Esophagus muscularis mucosa (tissue), 4 donors: ENCODE measurements around the gene NNT. TPM values are rescaled to one million over a fixed set of nuclear protein-coding genes. Genes with fewer than 3 reads are reported as not detected.

Experiments
- DNase-seq: peaks from one replicate; pipeline ENCODE4 v3.0.0-alpha.2; 2017; ENCODE audit errors: extremely low spot score
- H3K27ac ChIP-seq, 4 donors: fragments of 200-600 bp; sonication (generic); replicated peaks in 1 of 4; 1 replicate in 3 of 4; 2 replicates in 1 of 4; pipeline ENCODE4 v1.5.1; 2016 to 2019; ENCODE audit warnings: mild to moderate bottlenecking in 1 of 4
- H3K27me3 ChIP-seq, 4 donors: fragments of 200-600 bp; sonication (generic); one replicate each; pipeline versions ENCODE4 v1.5.1 to v1.6.0; 2016 to 2019
- H3K36me3 ChIP-seq, 4 donors: fragments of 200-600 bp; sonication (generic); one replicate each; pipeline ENCODE4 v1.5.1; 2016 to 2019
- H3K4me1 ChIP-seq, 4 donors: fragments of 200-600 bp; sonication (generic); one replicate each; pipeline ENCODE4 v1.5.1; 2016 to 2019
- H3K4me3 ChIP-seq, 4 donors: fragments of 200-600 bp; sonication (generic); 1 replicate in 2 of 4; 2 replicates in 2 of 4; pipeline ENCODE4 v1.5.1; 2016 to 2019; ENCODE audit warnings: mild to moderate bottlenecking in 4 of 4, moderate library complexity in 1 of 4
- H3K9me3 ChIP-seq, 4 donors: fragments of 200-600 bp; sonication (generic); 1 replicate in 3 of 4; 2 replicates in 1 of 4; pipeline ENCODE4 v1.5.1; 2016 to 2019
- CTCF ChIP-seq, 3 experiments: fragments of 200-600 bp in 2 of 3; fragments of 450-650 bp in 1 of 3; sonication (generic) in 2 of 3; IDR thresholded peaks; one replicate each; pipeline ENCODE4 v1.5.1; 2017 to 2019; ENCODE audit warnings: antibody characterized with exemption in 3 of 3, mild to moderate bottlenecking in 2 of 3, moderate library complexity in 1 of 3
- EP300 ChIP-seq: sonication (generic); formaldehyde crosslinking; IDR thresholded peaks from one replicate; pipeline ENCODE4 v1.6.1; 2017; ENCODE audit warnings: antibody characterized with exemption
- POLR2A ChIP-seq: fragments of 450-650 bp; IDR thresholded peaks from one replicate; pipeline ENCODE4 v1.6.1; 2017; ENCODE audit warnings: antibody characterized with exemption, moderate library complexity, mild to moderate bottlenecking, low read depth
- POLR2AphosphoS5 ChIP-seq, 2 donors: sonication (generic); formaldehyde crosslinking; IDR thresholded peaks; one replicate each; pipeline ENCODE4 v1.6.1; 2017; ENCODE audit warnings: antibody characterized with exemption in 2 of 2
- WGBS: methylation state at CpG from one replicate; pipeline ENCODE4 v1.1.5; 2018; 5-methylcytosine and 5-hydroxymethylcytosine counted together
- intact Hi-C: fragments of 100-400 bp; cut with DNase I; formaldehyde crosslinking; loops from one replicate; pipeline ENCODE4 v1.15.1; 2023
- total RNA-seq, 4 donors: library from RNA; depleted of rRNA; stranded (reverse); fragments of >200 nt; gene quantifications; one replicate each; pipeline versions ENCODE4 v1.1.0 to v1.2.1, GENCODE V29; 2016

NNT gene
- total RNA-seq, 4 donors from 2014 or later: 49.0 to 90.1 (median 70.3) TPM

GRCh38 chr5:43556857-43557542 lies 46.0 kb upstream of the NNT start, which contains the start of gene PAIP1:
TSS of gene PAIP1 (minus strand) at chr5:43557077. CDS start at chr5:43556846, 231 bp downstream.
- DNase-seq: peak; percentile 92
- Histone ChIP-seq H3K27ac (peak within 1 kb of the TSS; percentile 93 to 97 (median 96)), H3K36me3 (peaks cover 0 to 10% (median 4%) of the 10 kb centered on the region in 4 donors), H3K4me1 (peaks cover 34 to 49% (median 48%) of the 10 kb centered on the region in 4 donors), H3K27me3 (no peaks in the 10 kb centered on the region), H3K4me3 (peak within 1 kb of the TSS; percentile 83 to 96 (median 86)), H3K9me3 (no peaks in the 10 kb centered on the region)
- intact Hi-C loops: loop anchor here (1.0 kb wide), 1 partner anchor 46 kb away; the partner anchor contains the start of gene NNT
- TF ChIP-seq POLR2AphosphoS5 (IDR thresholded peaks at IDR 0.05) (peak; percentile 36 to 49), CTCF (IDR thresholded peaks at IDR 0.05) (peak; percentile 65 to 70 (median 66)), EP300 (no peak)
- WGBS: no CpG with 5 or more reads among the region's 79 CpGs

- peaks cover 7 to 43% (median 34%) of the 10 kb centered on the region in 4 donors for H3K4me1 ChIP-seq
- H3K9me3 ChIP-seq: no peaks in the 10 kb centered on the region
- H3K4me3 ChIP-seq: no peak overlapping the region
- WGBS: 33% methylated on average over 2 of the region's 2 CpGs
- intact Hi-C loops: no loop called here
- H3K36me3 ChIP-seq: no peaks in the 10 kb centered on the region
- H3K27me3 ChIP-seq: no peaks in the 10 kb centered on the region
- H3K27ac ChIP-seq: no peak overlapping the region
- TF ChIP-seq CTCF (IDR thresholded peaks at IDR 0.05) (no peak), EP300 (no peak), POLR2A (no peak), POLR2AphosphoS5 (IDR thresholded peaks at IDR 0.05) (no peak)
- DNase-seq: no peak
These were observed 42.9 kb upstream of the NNT start for GRCh38 chr5:43560128-43560527.

GRCh38 chr5:43561356-43561755 lies 41.6 kb upstream of the NNT start:
- H3K27ac ChIP-seq: no peak overlapping the region
- intact Hi-C loops: no loop called here
- H3K36me3 ChIP-seq: no peaks in the 10 kb centered on the region
- H3K27me3 ChIP-seq: no peaks in the 10 kb centered on the region
- no peaks in the 10 kb centered on the region for H3K9me3 ChIP-seq
- DNase-seq: no peak
- peaks cover 0 to 34% (median 25%) of the 10 kb centered on the region in 4 donors for H3K4me1 ChIP-seq
- TF ChIP-seq CTCF (IDR thresholded peaks at IDR 0.05) (no peak), EP300 (no peak), POLR2AphosphoS5 (IDR thresholded peaks at IDR 0.05) (no peak), POLR2A (no peak)
- H3K4me3 ChIP-seq: no peak overlapping the region

- DNase-seq: no peak
These were observed 39.7 kb upstream of the NNT start for GRCh38 chr5:43563321-43563720.

More at GRCh38 chr5:43563321-43563720, 39.7 kb upstream of the NNT start:
- Histone ChIP-seq H3K9me3 (no peaks in the 10 kb centered on the region), H3K27ac (peak overlapping the region; percentile 28 to 70 (median 66)), H3K4me3 (no peak overlapping the region), H3K27me3 (no peaks in the 10 kb centered on the region), H3K4me1 (peaks cover 0 to 25% (median 17%) of the 10 kb centered on the region in 4 donors), H3K36me3 (no peaks in the 10 kb centered on the region)
- no peak for TF ChIP-seq POLR2A
- no peak for TF ChIP-seq POLR2AphosphoS5 (IDR thresholded peaks at IDR 0.05)
- no peak for TF ChIP-seq CTCF (IDR thresholded peaks at IDR 0.05)
- no peak for TF ChIP-seq EP300
- intact Hi-C loops: no loop called here
- WGBS: 22% methylated on average over 3 of the region's 3 CpGs
